K562 (cell line): ENCODE results near the gene SESN3. TPM values are rescaled to one million over a fixed set of nuclear protein-coding genes. Genes with fewer than 3 reads are reported as not detected.

Source experiments
- AFF1 ChIP-seq, 2 experiments: fragments of 450-650 bp; IDR thresholded peaks; 2 replicates each; pipeline ENCODE4 v1.6.1; 2018; ENCODE audit warnings: mild to moderate bottlenecking in 2 of 2, low read depth in 1 of 2; ENCODE audit not compliant: partially characterized antibody in 2 of 2
- CBFA2T2 ChIP-seq: fragments of 450-650 bp; conservative IDR thresholded peaks from 2 replicates; pipeline ENCODE4 v1.6.1; 2017; ENCODE audit warnings: mild to moderate bottlenecking
- ERF ChIP-seq: fragments of 450-650 bp; formaldehyde crosslinking; IDR thresholded peaks from 2 replicates; pipeline ENCODE4 v1.4.0; 2020; ENCODE audit warnings: mild to moderate bottlenecking, mixed read lengths
- FOSL1 ChIP-seq: fragments of 200-800 bp; sonication (Bioruptor generic); conservative IDR thresholded peaks from 2 replicates; pipeline ENCODE4 v1.6.1; 2016; ENCODE audit warnings: missing genetic modification characterization, missing compliant biosample characterization
- MAFG ChIP-seq: fragments of 450-650 bp; conservative IDR thresholded peaks from 2 replicates; pipeline ENCODE4 v1.6.1; 2016; ENCODE audit warnings: missing genetic modification characterization, missing compliant biosample characterization
- MEF2A ChIP-seq: IDR thresholded peaks from 2 replicates; pipeline ENCODE4 v1.6.1; 2011; ENCODE audit warnings: low read depth, mild to moderate bottlenecking, low read length, moderate library complexity; ENCODE audit not compliant: control insufficient read depth
- NFATC3 ChIP-seq: fragments of 450-650 bp; IDR thresholded peaks from 2 replicates; pipeline ENCODE4 v1.6.1; 2017; ENCODE audit warnings: mild to moderate bottlenecking
- POLR2A ChIP-seq: fragments of 450-650 bp; conservative IDR thresholded peaks from 2 replicates; pipeline ENCODE4 v1.6.1; 2016
- SAP30 ChIP-seq: fragments of 200-600 bp; sonication (generic); IDR thresholded peaks from 2 replicates; pipeline ENCODE4 v1.6.1; 2012; ENCODE audit warnings: borderline replicate concordance, low read depth, mild to moderate bottlenecking, moderate library complexity, low read length, control low read depth, inconsistent platforms; ENCODE audit not compliant: insufficient read depth, poor library complexity, severe bottlenecking
- TEAD1 ChIP-seq, 2 experiments: fragments of 450-650 bp in 1 of 2; sonication (generic) in 1 of 2; formaldehyde crosslinking; IDR thresholded peaks; 2 replicates each; pipeline versions ENCODE4 v1.4.0 to v1.8.0; 2020 to 2022; ENCODE audit warnings: mild to moderate bottlenecking in 2 of 2, missing genetic modification reagents in 1 of 2
- ZBED1 ChIP-seq: IDR thresholded peaks from 2 replicates; pipeline ENCODE4 v1.6.1; 2014
- ZBTB1 ChIP-seq: sonication (generic); formaldehyde crosslinking; IDR thresholded peaks from 2 replicates; pipeline ENCODE4 v1.8.1; 2023; ENCODE audit warnings: missing genetic modification reagents, low read depth, mild to moderate bottlenecking, borderline replicate concordance
- ZC3H11A ChIP-seq: IDR thresholded peaks from 2 replicates; pipeline ENCODE4 v1.6.1; 2012; ENCODE audit warnings: low read depth, low read length, improper control_type of control experiment
- ZNF263 ChIP-seq: sonication (generic); formaldehyde crosslinking; IDR thresholded peaks from 2 replicates; pipeline ENCODE4 v1.8.0; 2022; ENCODE audit warnings: mild to moderate bottlenecking, missing genetic modification reagents, borderline replicate concordance
- ZNF398 ChIP-seq: fragments of 250-450 bp; sonication (Bioruptor Pico); IDR thresholded peaks from 2 replicates; pipeline ENCODE4 v1.8.0; 2021; ENCODE audit warnings: moderate library complexity, mild to moderate bottlenecking, inconsistent platforms
- ZNF507 ChIP-seq: conservative IDR thresholded peaks from 2 replicates; pipeline ENCODE4 v1.6.1; 2017; ENCODE audit warnings: missing genetic modification characterization, missing compliant biosample characterization
- ZNF75A ChIP-seq: fragments of 450-650 bp; formaldehyde crosslinking; IDR thresholded peaks from 2 replicates; pipeline ENCODE4 v1.4.0; 2020; ENCODE audit warnings: mild to moderate bottlenecking
- polyA plus RNA-seq, 8 experiments: library from polyadenylated mRNA; depleted of rRNA in 4 of 8; stranded (reverse) in 5 of 8; unstranded in 3 of 8; fragments of >200 nt; fragmentation: Nextera tagmentation in 2 of 8; fragmentation: Illumina TruSeq in 1 of 8; extraction: Ambion mirVana in 2 of 8; extraction: Trizol in 1 of 8; gene quantifications; 2 replicates each; pipeline versions ENCODE4 v1.2.1 to v1.2.3, GENCODE V29; 2011 to 2014; ENCODE audit warnings: inconsistent platforms in 1 of 8, missing spikeins in 1 of 8
- total RNA-seq, 7 experiments: library from RNA; depleted of rRNA in 6 of 7; stranded (reverse); fragments of >200 nt in 6 of 7; fragmentation: Illumina TruSeq in 2 of 7; extraction: Trizol in 2 of 7; gene quantifications; 2 replicates each; pipeline versions ENCODE4 v1.2.1 to v1.2.3, GENCODE V29; 2011 to 2021; ENCODE audit warnings: low replicate concordance in 1 of 7
- TF ChIP-seq, protein P1 (sequence below), 2 experiments: fragments of 450-650 bp in 1 of 2; sonication (generic) in 1 of 2; formaldehyde crosslinking in 1 of 2; IDR thresholded peaks in 1 of 2; conservative IDR thresholded peaks in 1 of 2; 2 replicates each; pipeline versions ENCODE4 v1.6.1 to v1.8.1; 2016 to 2023; ENCODE audit warnings: mild to moderate bottlenecking in 2 of 2, moderate library complexity in 2 of 2, inconsistent platforms in 1 of 2, missing genetic modification reagents in 1 of 2
- TF ChIP-seq, protein P2 (sequence below): sonication (generic); formaldehyde crosslinking; IDR thresholded peaks from 2 replicates; pipeline ENCODE4 v1.8.1; 2023; ENCODE audit warnings: mild to moderate bottlenecking, missing genetic modification reagents

SESN3 gene
- total and polyA plus RNA-seq, 9 of the 15 experiments (the other 6 are each of a cell fraction or from before 2014, with no cell fraction given): 0.44 to 2.6 (median 1.5) TPM

DNA sequence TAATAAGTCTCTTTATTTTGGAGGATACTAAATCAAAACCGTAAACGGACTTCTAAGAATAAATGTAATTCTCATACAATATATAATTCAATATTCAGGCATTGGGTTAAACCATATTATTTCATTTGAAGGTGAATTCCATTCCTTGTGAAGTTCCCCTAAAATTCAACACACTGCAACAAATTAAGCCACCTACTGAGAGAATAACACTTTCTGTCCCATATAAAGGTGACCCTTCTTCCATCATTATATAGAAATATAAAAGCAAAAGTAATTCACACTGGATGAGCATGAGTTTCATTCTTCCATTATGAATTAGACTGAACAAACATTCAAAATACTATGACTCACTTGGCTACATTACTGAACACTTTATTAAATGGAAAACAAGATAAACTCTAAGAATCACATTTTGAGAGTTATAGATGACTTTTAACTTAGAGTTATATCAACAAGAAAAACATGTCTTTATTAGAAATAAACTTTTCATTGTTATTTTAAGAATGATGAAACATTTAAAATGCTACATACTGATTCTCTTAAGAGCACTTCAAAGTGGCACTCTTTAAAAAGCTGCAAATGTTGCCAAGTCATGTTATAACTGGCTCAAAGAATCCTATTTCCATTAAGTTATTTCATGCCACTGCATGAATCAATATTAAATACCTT, 2.8 kb downstream of the SESN3 start (continued):
- TF ChIP-seq AFF1 (IDR thresholded peaks at IDR 0.05; ENCODE audit: low read depth in 1 of 2, partially characterized antibody in 2 of 2) (no peak), TEAD1 (CRISPR knock-in tag; IDR thresholded peaks at IDR 0.05) (no peak), SAP30 (no peak), MAFG (peak; percentile 64), ZBTB1 (CRISPR knock-in tag) (no peak), CBFA2T2 (no peak), MEF2A (no peak), ZNF398 (CRISPR knock-in tag) (no peak), ZBED1 (no peak), ERF (CRISPR knock-in tag) (no peak), ZNF263 (CRISPR knock-in tag) (no peak), POLR2A (no peak), NFATC3 (no peak), ZNF75A (CRISPR knock-in tag) (no peak), ZC3H11A (no peak), ZNF507 (no peak), FOSL1 (tag) (peak; percentile 41)
- TF ChIP-seq, protein P1, sequence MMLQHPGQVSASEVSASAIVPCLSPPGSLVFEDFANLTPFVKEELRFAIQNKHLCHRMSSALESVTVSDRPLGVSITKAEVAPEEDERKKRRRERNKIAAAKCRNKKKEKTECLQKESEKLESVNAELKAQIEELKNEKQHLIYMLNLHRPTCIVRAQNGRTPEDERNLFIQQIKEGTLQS (IDR thresholded peaks at IDR 0.05): 0 out of 2 replicates have a peak, but pooled peaks have one; percentile 30
- TF ChIP-seq, protein P1 (CRISPR knock-in tag; conservative IDR thresholded peaks at IDR 0.05): no peak
- TF ChIP-seq, protein P2, sequence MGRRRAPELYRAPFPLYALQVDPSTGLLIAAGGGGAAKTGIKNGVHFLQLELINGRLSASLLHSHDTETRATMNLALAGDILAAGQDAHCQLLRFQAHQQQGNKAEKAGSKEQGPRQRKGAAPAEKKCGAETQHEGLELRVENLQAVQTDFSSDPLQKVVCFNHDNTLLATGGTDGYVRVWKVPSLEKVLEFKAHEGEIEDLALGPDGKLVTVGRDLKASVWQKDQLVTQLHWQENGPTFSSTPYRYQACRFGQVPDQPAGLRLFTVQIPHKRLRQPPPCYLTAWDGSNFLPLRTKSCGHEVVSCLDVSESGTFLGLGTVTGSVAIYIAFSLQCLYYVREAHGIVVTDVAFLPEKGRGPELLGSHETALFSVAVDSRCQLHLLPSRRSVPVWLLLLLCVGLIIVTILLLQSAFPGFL (CRISPR knock-in tag): no peak
